Activated CD4-positive, CD25-positive, alpha-beta regulatory T cell treated with anti-CD3 and anti-CD28 coated beads, Interleukin-2, amount 50 U/mL, for 72 hours (primary cell): ENCODE results near the gene IRF4.
A peak's percentile ranks its signal among the peaks of the same experiment; 100 is the strongest.

Experiments
- DNase-seq: peaks from one replicate; pipeline ENCODE4 v3.0.0; 2021

The IRF4 gene

GRCh38 chr6:391559-392440, at the start of gene IRF4:
TSS of gene IRF4 (plus strand) at chr6:391752. CDS start at chr6:393153, 1,401 bp downstream.
- DNase-seq = peak; percentile 76

- no peak for DNase-seq
Measured at GRCh38 chr6:341914-342831, 49.4 kb upstream of the IRF4 start.

- no peak for DNase-seq
Measured at GRCh38 chr6:342832-343179, 48.7 kb upstream of the IRF4 start.

- no peak for DNase-seq
Measured at GRCh38 chr6:343226-343935, 48.2 kb upstream of the IRF4 start.

- DNase-seq = no peak
Measured at GRCh38 chr6:343960-344815, 47.4 kb upstream of the IRF4 start.

GRCh38 chr6:344816-345340, 46.7 kb upstream of the IRF4 start:
- no peak for DNase-seq

GRCh38 chr6:345747-346385, 45.7 kb upstream of the IRF4 start:
- DNase-seq = no peak

- DNase-seq = no peak
Measured at GRCh38 chr6:346386-347030, 45.0 kb upstream of the IRF4 start.

GRCh38 chr6:347232-347631, 44.3 kb upstream of the IRF4 start:
- no peak for DNase-seq

- no peak for DNase-seq
Measured at GRCh38 chr6:347951-348859, 43.3 kb upstream of the IRF4 start.

- no peak for DNase-seq
Measured at GRCh38 chr6:348860-349396, 42.6 kb upstream of the IRF4 start.

GRCh38 chr6:349491-349921, 42.0 kb upstream of the IRF4 start:
- no peak for DNase-seq

- DNase-seq = no peak
Measured at GRCh38 chr6:350371-350770, 41.2 kb upstream of the IRF4 start.

GRCh38 chr6:351011-351866, 40.3 kb upstream of the IRF4 start:
- no peak for DNase-seq

GRCh38 chr6:351867-352289, 39.7 kb upstream of the IRF4 start:
- DNase-seq = no peak

- DNase-seq = no peak
Measured at GRCh38 chr6:352474-352873, 39.1 kb upstream of the IRF4 start.

GRCh38 chr6:352896-353470, 38.6 kb upstream of the IRF4 start:
- DNase-seq = no peak
